GM12875 (cell line): ENCODE results near the gene DIAPH3.

Experiments
- H3K4me3 ChIP-seq: one replicate; pipeline ENCODE4 v1.5.1; 2011; ENCODE audit warnings: low read depth, low read length, control low read depth
- TF ChIP-seq, protein P1 (sequence below): IDR thresholded peaks from 2 replicates; pipeline ENCODE4 v1.5.1; 2011; ENCODE audit warnings: low read depth, mild to moderate bottlenecking, control low read depth, inconsistent platforms, low read length, moderate library complexity, borderline replicate concordance; ENCODE audit not compliant: insufficient read depth

The DIAPH3 gene

DNA sequence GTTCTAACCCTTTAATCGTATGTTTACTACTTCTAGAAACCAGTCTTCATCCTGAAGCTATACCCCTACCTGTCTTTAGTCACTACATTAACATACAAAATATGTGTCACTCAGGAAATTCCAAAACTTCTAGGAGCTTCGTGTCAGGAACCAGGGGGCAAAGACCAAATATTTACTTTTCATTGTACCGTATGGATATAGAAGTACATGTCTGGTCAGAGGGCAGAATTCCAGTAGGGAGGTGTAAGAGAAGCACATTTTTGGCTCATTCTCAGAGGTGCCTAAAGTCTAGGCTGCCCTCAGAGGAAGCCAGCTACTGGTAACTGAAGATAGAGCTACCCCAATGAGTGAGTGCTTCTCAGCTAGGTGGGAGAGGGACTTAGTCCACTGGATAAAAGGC is 320.7 kb downstream of the DIAPH3 start:
- no peak overlapping the region for H3K4me3 ChIP-seq
- TF ChIP-seq, protein P1, sequence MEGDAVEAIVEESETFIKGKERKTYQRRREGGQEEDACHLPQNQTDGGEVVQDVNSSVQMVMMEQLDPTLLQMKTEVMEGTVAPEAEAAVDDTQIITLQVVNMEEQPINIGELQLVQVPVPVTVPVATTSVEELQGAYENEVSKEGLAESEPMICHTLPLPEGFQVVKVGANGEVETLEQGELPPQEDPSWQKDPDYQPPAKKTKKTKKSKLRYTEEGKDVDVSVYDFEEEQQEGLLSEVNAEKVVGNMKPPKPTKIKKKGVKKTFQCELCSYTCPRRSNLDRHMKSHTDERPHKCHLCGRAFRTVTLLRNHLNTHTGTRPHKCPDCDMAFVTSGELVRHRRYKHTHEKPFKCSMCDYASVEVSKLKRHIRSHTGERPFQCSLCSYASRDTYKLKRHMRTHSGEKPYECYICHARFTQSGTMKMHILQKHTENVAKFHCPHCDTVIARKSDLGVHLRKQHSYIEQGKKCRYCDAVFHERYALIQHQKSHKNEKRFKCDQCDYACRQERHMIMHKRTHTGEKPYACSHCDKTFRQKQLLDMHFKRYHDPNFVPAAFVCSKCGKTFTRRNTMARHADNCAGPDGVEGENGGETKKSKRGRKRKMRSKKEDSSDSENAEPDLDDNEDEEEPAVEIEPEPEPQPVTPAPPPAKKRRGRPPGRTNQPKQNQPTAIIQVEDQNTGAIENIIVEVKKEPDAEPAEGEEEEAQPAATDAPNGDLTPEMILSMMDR = no peak

DNA sequence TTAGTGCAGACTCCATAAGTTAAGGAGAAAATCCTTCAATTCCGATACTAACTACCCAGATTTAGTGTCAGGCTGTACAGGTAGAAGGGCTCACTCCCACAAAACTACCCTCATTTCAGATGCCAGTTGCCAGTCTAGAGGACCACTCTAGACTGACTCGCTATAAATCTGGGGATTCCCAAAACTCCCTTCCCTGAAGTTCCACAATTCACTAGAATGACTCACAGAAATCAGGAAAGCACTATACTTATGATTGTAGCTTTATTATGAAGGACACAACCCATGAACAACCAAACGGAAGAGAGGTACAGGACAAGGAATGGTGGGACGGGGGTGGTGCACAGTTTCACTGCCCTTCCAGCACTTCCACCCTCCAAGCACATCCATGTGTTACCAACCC is 321.2 kb downstream of the DIAPH3 start:
- no peak overlapping the region for H3K4me3 ChIP-seq
- TF ChIP-seq, protein P1 = no peak

DNA sequence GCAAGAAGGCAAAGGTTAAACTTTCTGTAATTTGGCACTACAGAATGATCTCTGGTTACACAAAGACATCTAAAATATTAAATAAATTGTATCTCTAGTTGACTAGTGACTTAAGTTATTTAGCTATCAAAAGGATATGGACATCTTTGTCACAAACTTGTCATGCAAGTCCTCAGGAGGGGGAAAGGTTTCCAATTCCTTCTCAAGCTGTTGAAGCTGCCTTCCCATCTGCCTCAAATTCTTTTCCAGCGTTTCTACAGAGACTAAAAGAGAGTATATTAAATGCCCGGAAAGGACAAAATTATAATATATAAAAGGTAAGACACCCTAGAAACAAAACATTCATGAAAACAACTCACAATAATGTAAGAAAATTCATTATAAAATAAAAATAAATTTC is 324.5 kb downstream of the DIAPH3 start:
- TF ChIP-seq, protein P1 = no peak

DNA sequence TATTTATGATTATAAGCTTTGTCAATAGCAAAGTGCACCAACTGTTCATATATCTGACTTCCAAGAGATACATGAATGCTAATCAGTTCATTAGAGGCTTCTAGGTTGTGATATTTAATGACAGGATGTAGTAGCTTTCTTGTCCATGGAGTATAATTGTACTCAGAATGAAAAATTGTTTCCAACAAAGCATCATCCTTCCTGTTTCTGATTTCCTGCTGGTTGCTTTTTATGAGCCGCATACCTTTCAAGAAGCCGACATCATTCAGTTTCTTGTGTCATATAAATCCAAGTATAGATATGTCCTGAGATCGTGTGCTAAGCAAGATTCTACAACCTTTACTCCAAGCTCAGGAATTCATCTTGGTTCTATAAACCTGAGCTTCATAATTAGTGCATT is 326.6 kb downstream of the DIAPH3 start:
- TF ChIP-seq, protein P1 = no peak
- H3K4me3 ChIP-seq = no peak overlapping the region

More for the DNA sequence above, 324.5 kb downstream of the DIAPH3 start:
- H3K4me3 ChIP-seq = no peak overlapping the region

DNA sequence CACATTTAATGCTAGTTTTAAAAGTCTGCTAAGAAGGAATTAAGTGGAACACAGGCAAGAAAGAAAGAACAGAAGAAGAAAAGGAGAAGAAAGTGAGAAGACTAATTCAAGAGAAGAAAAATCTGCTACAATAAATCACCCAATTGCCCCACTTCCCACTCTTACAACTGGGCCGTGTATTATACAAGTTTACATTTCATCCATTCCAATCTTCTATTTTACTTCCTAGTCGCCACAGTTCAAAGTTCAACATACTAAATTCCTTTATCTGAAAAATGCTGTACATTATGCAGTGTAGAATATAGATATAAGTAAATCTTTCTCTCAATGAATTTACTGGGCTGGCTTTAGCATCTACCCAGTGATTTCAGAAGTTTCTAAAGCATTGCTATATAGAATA is 328.2 kb downstream of the DIAPH3 start:
- no peak overlapping the region for H3K4me3 ChIP-seq
- TF ChIP-seq, protein P1 = no peak

DNA sequence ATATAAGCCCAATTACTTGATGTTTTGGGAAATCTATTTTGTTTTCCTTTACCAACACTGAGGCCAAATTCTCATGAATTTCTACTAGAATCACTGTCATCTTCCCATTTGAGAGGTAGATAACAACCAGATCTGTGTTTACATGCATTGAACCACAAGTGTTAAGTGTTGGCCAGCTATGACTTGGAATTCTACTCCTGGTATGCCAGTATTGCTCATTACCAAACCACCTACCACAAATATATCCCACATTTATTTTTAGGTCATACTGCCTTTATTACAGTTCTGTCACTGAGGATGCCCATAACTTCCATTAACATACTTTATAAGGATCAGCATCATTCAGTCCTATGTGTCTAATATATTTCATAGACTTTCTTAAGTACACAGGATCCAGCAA is 328.9 kb downstream of the DIAPH3 start:
- TF ChIP-seq, protein P1 = no peak
- H3K4me3 ChIP-seq = no peak overlapping the region

DNA sequence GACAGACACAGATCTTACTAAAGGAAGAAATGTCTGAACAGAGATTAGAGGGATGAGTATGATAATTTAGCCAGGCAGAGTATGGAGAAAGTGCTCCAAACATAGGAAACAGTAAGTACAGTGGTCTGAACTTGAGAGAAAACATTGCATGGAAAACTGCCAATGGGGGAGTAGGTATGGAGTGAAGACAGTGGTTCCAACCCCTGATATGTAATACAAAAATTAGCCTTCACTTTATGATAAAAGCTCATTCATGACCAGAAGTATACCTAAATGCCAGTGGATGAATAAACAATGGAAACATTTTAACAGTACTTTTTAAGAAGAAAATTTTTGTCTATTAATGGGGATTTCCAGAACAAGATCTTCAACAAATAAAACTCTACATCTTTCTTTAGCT is 334.0 kb downstream of the DIAPH3 start:
- TF ChIP-seq, protein P1 = no peak
- H3K4me3 ChIP-seq = no peak overlapping the region
